IMR-90 (cell line): ENCODE data around the gene FER. TPM values are rescaled to one million over a fixed set of nuclear protein-coding genes. Genes with fewer than 3 reads are reported as not detected.

Source experiments
- ATAC-seq: fragments of 200-7000 bp; cut with Tn5 transposase; 2 replicates; pipeline ENCODE4 v1.9.1; 2020; ENCODE audit warnings: low read depth, mild to moderate bottlenecking, moderate library complexity
- BruUV-seq: library from RNA; stranded (reverse); fragments of 400-500 nt; replicated peaks from 2 replicates; lab custom pipeline; 2021; lab: Mats Ljungman, UMichigan
- CTCF ChIA-PET: fragments of 300-600 bp; formaldehyde crosslinking; extraction: SDS; loops from one replicate; lab custom pipeline; 2021; ENCODE audit warnings: antibody characterized with exemption; lab: Yijun Ruan, JAX
- POLR2A ChIA-PET: fragments of 300-600 bp; sonication (Branson Sonifier 250); formaldehyde crosslinking; loops from one replicate; lab custom pipeline; 2022; ENCODE audit warnings: antibody characterized with exemption; ENCODE audit not compliant: unreplicated experiment; lab: Charles Lee
- DNase-seq: peaks from one replicate; pipeline ENCODE4 v3.0.0; 2013
- H2AFZ ChIP-seq: replicated peaks from 2 replicates; pipeline ENCODE3; 2013; ENCODE audit warnings: low read length, mild to moderate bottlenecking; ENCODE audit not compliant: poor library complexity
- H2AK5ac ChIP-seq: 2 replicates; pipeline ENCODE4 v1.6.1; 2013; ENCODE audit warnings: low read depth, low read length, inconsistent platforms
- H2AK9ac ChIP-seq: replicated peaks from 2 replicates; pipeline ENCODE3; 2013; ENCODE audit warnings: mild to moderate bottlenecking, low read depth, low read length, moderate library complexity; ENCODE audit not compliant: poor library complexity
- H2BK120ac ChIP-seq: 2 replicates; pipeline ENCODE4 v1.6.1; 2013; ENCODE audit warnings: low read depth, low read length, inconsistent platforms
- H2BK15ac ChIP-seq: 3 replicates; pipeline ENCODE4 v1.6.1; 2013; ENCODE audit warnings: low read depth, low read length, inconsistent platforms
- H2BK20ac ChIP-seq: 2 replicates; pipeline ENCODE4 v1.6.1; 2013; ENCODE audit warnings: low read depth, mild to moderate bottlenecking, inconsistent platforms, low read length, moderate library complexity
- H2BK5ac ChIP-seq: 2 replicates; pipeline ENCODE4 v1.6.1; 2013; ENCODE audit warnings: mild to moderate bottlenecking, low read depth, low read length, inconsistent platforms; ENCODE audit not compliant: poor library complexity, severe bottlenecking
- H3K14ac ChIP-seq: replicated peaks from 2 replicates; pipeline ENCODE4 v1.6.1; 2013; ENCODE audit warnings: low read depth, low read length, inconsistent platforms
- H3K18ac ChIP-seq: 2 replicates; pipeline ENCODE4 v1.6.1; 2013; ENCODE audit warnings: low read depth, low read length, control low read depth
- H3K23ac ChIP-seq: 2 replicates; pipeline ENCODE4 v1.6.1; 2013; ENCODE audit warnings: low read depth, low read length, inconsistent platforms
- H3K27ac ChIP-seq: 2 replicates; pipeline ENCODE4 v1.5.1; 2013; ENCODE audit warnings: mild to moderate bottlenecking, control low read depth, low read length; ENCODE audit not compliant: insufficient read depth
- H3K27me3 ChIP-seq: 2 replicates; pipeline ENCODE4 v1.6.1; 2013; ENCODE audit warnings: low read length; ENCODE audit not compliant: control insufficient read depth, insufficient read depth
- H3K36me3 ChIP-seq: 2 replicates; pipeline ENCODE4 v1.6.1; 2013; ENCODE audit warnings: low read length, mixed read lengths; ENCODE audit not compliant: control insufficient read depth, insufficient read depth
- H3K4ac ChIP-seq: 2 replicates; pipeline ENCODE4 v1.6.1; 2013; ENCODE audit warnings: low read depth, low read length, inconsistent platforms
- H3K4me1 ChIP-seq: 2 replicates; pipeline ENCODE4 v1.6.1; 2013; ENCODE audit warnings: low read length, mixed read lengths; ENCODE audit not compliant: control insufficient read depth, insufficient read depth
- H3K4me2 ChIP-seq: 2 replicates; pipeline ENCODE4 v1.6.1; 2013; ENCODE audit warnings: low read depth, mild to moderate bottlenecking, control low read depth, low read length, moderate library complexity
- H3K4me3 ChIP-seq: 2 replicates; pipeline ENCODE4 v1.5.1; 2013; ENCODE audit warnings: low read depth, mild to moderate bottlenecking, control low read depth, low read length, moderate library complexity; ENCODE audit not compliant: insufficient read depth
- H3K56ac ChIP-seq: 2 replicates; pipeline ENCODE4 v1.6.1; 2013; ENCODE audit warnings: low read length, inconsistent platforms; ENCODE audit not compliant: insufficient read depth; ENCODE audit errors: extremely low read depth
- H3K79me1 ChIP-seq, 2 experiments: 2 replicates each; pipeline ENCODE4 v1.6.1; 2013; ENCODE audit warnings: low read length in 2 of 2, inconsistent platforms in 1 of 2, low read depth in 1 of 2
- H3K9ac ChIP-seq: 2 replicates; pipeline ENCODE4 v1.6.1; 2013; ENCODE audit warnings: low read depth, low read length, control low read depth
- H3K9me1 ChIP-seq: 2 replicates; pipeline ENCODE4 v1.6.1; 2013; ENCODE audit warnings: low read length, inconsistent platforms; ENCODE audit not compliant: insufficient read depth
- H3K9me3 ChIP-seq: 2 replicates; pipeline ENCODE4 v1.6.1; 2013; ENCODE audit warnings: low read length; ENCODE audit not compliant: control insufficient read depth, insufficient read depth
- H4K20me1 ChIP-seq: 2 replicates; pipeline ENCODE4 v1.6.1; 2013; ENCODE audit warnings: low read length, inconsistent platforms; ENCODE audit not compliant: insufficient read depth
- H4K5ac ChIP-seq: 2 replicates; pipeline ENCODE4 v1.6.1; 2013; ENCODE audit warnings: mild to moderate bottlenecking, low read depth, low read length, control low read depth
- H4K8ac ChIP-seq, 2 experiments: 2 replicates each; pipeline ENCODE4 v1.6.1; 2013; ENCODE audit warnings: low read depth in 2 of 2, low read length in 2 of 2, control low read depth in 1 of 2, inconsistent platforms in 1 of 2
- H4K91ac ChIP-seq: 2 replicates; pipeline ENCODE4 v1.6.1; 2013; ENCODE audit warnings: low read depth, low read length, inconsistent platforms; ENCODE audit not compliant: insufficient read depth
- FOS ChIP-seq: fragments of 150-350 bp; IDR thresholded peaks from 2 replicates; pipeline ENCODE4 v1.6.1; 2016; ENCODE audit warnings: low read depth, low read length
- MXI1 ChIP-seq: IDR thresholded peaks from 2 replicates; pipeline ENCODE4 v1.6.1; 2012; ENCODE audit warnings: low read depth, mild to moderate bottlenecking, low read length, moderate library complexity, borderline replicate concordance
- NFE2L2 ChIP-seq: fragments of 150-350 bp; IDR thresholded peaks from 2 replicates; pipeline ENCODE4 v1.6.1; 2016; ENCODE audit warnings: low read depth, mild to moderate bottlenecking, low read length
- RAD21 ChIP-seq: IDR thresholded peaks from 2 replicates; pipeline ENCODE4 v1.6.1; 2012; ENCODE audit warnings: low read length, improper control_type of control experiment
- SMC3 ChIP-seq: fragments of 150-350 bp; IDR thresholded peaks from 2 replicates; pipeline ENCODE4 v1.6.1; 2016; ENCODE audit warnings: low read depth, mild to moderate bottlenecking, antibody characterized with exemption, low read length, moderate library complexity
- WGBS, 2 experiments: methylation state at CpG; one replicate each; pipeline versions ENCODE4 v1.1.5 to v1.1.7; 2013; ENCODE audit warnings: missing lambda C conversion rate in 2 of 2; ENCODE audit not compliant: insufficient read length in 1 of 2; ENCODE audit errors: extremely low coverage in 2 of 2; 5-methylcytosine and 5-hydroxymethylcytosine counted together
- dilution Hi-C: fragments of 300-500 bp; cut with HindIII; formaldehyde crosslinking; loops from one replicate; pipeline ENCODE4 v1.14.3; 2018; ENCODE audit warnings: low sequenced_read_pairs; ENCODE audit not compliant: unreplicated experiment
- in situ Hi-C: fragments of 300-500 bp; cut with MboI; formaldehyde crosslinking; loops from 3 replicates; pipeline ENCODE4 v1.14.3; 2019; ENCODE audit warnings: low sequenced_read_pairs, inconsistent platforms, mixed read lengths
- intact Hi-C: fragments of 100-400 bp; cut with micrococcal nuclease; formaldehyde crosslinking; loops from 2 replicates; pipeline ENCODE4 v1.10.0; 2022
- polyA plus RNA-seq, 3 experiments: library from polyadenylated mRNA; depleted of rRNA; stranded (reverse); fragments of >200 nt; gene quantifications; 2 replicates each; pipeline ENCODE4 v1.2.3, GENCODE V29; 2012; ENCODE audit warnings: low replicate concordance in 1 of 3
- total RNA-seq: library from RNA; depleted of rRNA; stranded (reverse); fragments of >200 nt; gene quantifications from 2 replicates; pipeline ENCODE4 v1.2.3, GENCODE V29; 2012
- TF ChIP-seq, protein P1 (sequence below): fragments of 150-350 bp; IDR thresholded peaks from 2 replicates; pipeline ENCODE4 v1.6.1; 2016; ENCODE audit warnings: low read depth, mild to moderate bottlenecking, low read length, moderate library complexity, borderline replicate concordance

FER gene
- total and polyA plus RNA-seq, 2 of the 4 experiments (the other 2 are of a cell fraction), result 3.5 to 32.4 TPM

DNA sequence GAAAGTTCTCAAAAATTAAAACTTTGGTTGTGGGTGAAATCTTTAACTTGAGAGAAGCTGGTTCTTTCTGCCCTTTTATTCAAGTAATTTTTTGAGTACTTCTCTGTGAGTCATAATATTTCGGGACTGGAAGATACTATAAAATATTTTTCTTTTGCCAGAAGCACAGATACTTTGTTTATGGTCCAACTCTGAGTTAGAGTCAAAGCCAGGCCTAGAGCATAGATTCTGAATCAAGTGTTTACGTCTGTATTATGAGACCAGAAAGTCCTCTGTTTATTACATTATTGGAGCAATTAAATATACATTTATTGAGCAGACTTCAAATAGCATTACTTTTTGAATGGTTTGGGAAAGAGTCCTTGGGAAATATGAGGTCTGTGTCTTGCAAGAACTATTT is 187.9 kb downstream of the FER start:
- dilution Hi-C loops (no loop called here), intact Hi-C loops (no loop called here), in situ Hi-C loops (no loop called here)
- ATAC-seq, result peak; percentile 76
- no peaks in the 10 kb centered on the region for H4K20me1 ChIP-seq
- no peaks in the 10 kb centered on the region for H3K9me3 ChIP-seq
- H3K56ac ChIP-seq, result no peak overlapping the region
- H2AFZ ChIP-seq, result no peak overlapping the region
- ChIA-PET CTCF (no interaction called here), POLR2A (no interaction called here)
- H2BK120ac ChIP-seq, result no peak overlapping the region
- TF ChIP-seq RAD21, result no peak
- no peak for TF ChIP-seq NFE2L2
- no peak for TF ChIP-seq SMC3
- no peak for TF ChIP-seq MXI1
- no peak for TF ChIP-seq FOS
- TF ChIP-seq, protein P1, sequence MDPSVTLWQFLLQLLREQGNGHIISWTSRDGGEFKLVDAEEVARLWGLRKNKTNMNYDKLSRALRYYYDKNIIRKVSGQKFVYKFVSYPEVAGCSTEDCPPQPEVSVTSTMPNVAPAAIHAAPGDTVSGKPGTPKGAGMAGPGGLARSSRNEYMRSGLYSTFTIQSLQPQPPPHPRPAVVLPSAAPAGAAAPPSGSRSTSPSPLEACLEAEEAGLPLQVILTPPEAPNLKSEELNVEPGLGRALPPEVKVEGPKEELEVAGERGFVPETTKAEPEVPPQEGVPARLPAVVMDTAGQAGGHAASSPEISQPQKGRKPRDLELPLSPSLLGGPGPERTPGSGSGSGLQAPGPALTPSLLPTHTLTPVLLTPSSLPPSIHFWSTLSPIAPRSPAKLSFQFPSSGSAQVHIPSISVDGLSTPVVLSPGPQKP, result no peak
- BruUV-seq, result no TSS peak
- H3K18ac ChIP-seq, result no peak overlapping the region
- no peak overlapping the region for H4K8ac ChIP-seq
- H3K9me1 ChIP-seq, result no peaks in the 10 kb centered on the region
- no peak overlapping the region for H3K9ac ChIP-seq
- no peak overlapping the region for H3K14ac ChIP-seq
- H4K5ac ChIP-seq, result no peak overlapping the region
- peaks cover 0 to 4% of the 10 kb centered on the region in 2 experiments; a peak in 2 of 4 replicates for H3K79me1 ChIP-seq
- H2AK5ac ChIP-seq, result no peak overlapping the region
- H3K4me2 ChIP-seq, result no peak overlapping the region
- no peaks in the 10 kb centered on the region for H3K4me1 ChIP-seq
- H3K4ac ChIP-seq, result no peak overlapping the region
- no peak overlapping the region for H2BK5ac ChIP-seq
- H2AK9ac ChIP-seq, result no peak overlapping the region
- peak; percentile 56 for DNase-seq
- no peak overlapping the region for H2BK15ac ChIP-seq
- no peak overlapping the region for H4K91ac ChIP-seq
- no peak overlapping the region for H2BK20ac ChIP-seq
- WGBS, 2 experiments, result no CpG with 5 or more reads among the region's 2 CpGs
- H3K4me3 ChIP-seq, result no peak overlapping the region
- H3K36me3 ChIP-seq, result no peaks in the 10 kb centered on the region; the same call in 1 of the 2 replicates
- H3K23ac ChIP-seq, result no peak overlapping the region
- H3K27ac ChIP-seq, result no peak overlapping the region
- H3K27me3 ChIP-seq, result no peaks in the 10 kb centered on the region
